Cardiac fibroblast (primary cell): ENCODE data around the gene TRIM65.

Experiments used
- DNase-seq, 2 donors: peaks; one replicate each; pipeline versions ENCODE4 v3.0.0 to v3.0.0-alpha.2; 2010; ENCODE audit warnings: low read depth in 2 of 2
- H3K4me3 ChIP-seq, 2 donors: replicated peaks in 1 of 2; 1 replicate in 1 of 2; 2 replicates in 1 of 2; pipeline ENCODE4 v1.5.1; 2011; ENCODE audit warnings: low read depth in 2 of 2, low read length in 2 of 2, mild to moderate bottlenecking in 2 of 2, moderate library complexity in 1 of 2
- TF ChIP-seq, protein P1 (sequence below): IDR thresholded peaks from one replicate; pipeline ENCODE4 v1.5.1; 2011; ENCODE audit warnings: low read depth, mild to moderate bottlenecking, low read length, inconsistent platforms

TRIM65 gene

DNA sequence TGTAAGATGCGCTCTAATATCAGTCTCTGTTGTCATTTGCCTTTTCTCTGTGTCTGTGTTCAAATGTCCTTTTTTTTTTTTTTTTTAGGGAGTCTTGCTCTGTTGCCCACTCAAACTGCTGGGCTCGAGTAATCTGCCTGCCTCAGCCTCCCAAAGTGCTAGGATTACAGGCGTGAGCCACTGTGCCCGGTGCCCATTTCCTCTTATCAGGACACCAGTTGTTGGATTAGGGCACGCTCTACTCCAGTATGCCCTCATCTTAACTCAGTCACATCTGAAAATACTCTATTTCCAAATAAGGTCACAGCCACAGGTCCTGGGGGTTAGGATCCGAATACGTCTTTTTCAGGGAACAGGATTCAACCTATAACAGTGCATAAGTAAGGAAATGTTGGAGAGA lies 16.5 kb downstream of the TRIM65 start:
- H3K4me3 ChIP-seq = no peak overlapping the region
- TF ChIP-seq, protein P1, sequence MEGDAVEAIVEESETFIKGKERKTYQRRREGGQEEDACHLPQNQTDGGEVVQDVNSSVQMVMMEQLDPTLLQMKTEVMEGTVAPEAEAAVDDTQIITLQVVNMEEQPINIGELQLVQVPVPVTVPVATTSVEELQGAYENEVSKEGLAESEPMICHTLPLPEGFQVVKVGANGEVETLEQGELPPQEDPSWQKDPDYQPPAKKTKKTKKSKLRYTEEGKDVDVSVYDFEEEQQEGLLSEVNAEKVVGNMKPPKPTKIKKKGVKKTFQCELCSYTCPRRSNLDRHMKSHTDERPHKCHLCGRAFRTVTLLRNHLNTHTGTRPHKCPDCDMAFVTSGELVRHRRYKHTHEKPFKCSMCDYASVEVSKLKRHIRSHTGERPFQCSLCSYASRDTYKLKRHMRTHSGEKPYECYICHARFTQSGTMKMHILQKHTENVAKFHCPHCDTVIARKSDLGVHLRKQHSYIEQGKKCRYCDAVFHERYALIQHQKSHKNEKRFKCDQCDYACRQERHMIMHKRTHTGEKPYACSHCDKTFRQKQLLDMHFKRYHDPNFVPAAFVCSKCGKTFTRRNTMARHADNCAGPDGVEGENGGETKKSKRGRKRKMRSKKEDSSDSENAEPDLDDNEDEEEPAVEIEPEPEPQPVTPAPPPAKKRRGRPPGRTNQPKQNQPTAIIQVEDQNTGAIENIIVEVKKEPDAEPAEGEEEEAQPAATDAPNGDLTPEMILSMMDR = no peak
- no peak for DNase-seq

DNA sequence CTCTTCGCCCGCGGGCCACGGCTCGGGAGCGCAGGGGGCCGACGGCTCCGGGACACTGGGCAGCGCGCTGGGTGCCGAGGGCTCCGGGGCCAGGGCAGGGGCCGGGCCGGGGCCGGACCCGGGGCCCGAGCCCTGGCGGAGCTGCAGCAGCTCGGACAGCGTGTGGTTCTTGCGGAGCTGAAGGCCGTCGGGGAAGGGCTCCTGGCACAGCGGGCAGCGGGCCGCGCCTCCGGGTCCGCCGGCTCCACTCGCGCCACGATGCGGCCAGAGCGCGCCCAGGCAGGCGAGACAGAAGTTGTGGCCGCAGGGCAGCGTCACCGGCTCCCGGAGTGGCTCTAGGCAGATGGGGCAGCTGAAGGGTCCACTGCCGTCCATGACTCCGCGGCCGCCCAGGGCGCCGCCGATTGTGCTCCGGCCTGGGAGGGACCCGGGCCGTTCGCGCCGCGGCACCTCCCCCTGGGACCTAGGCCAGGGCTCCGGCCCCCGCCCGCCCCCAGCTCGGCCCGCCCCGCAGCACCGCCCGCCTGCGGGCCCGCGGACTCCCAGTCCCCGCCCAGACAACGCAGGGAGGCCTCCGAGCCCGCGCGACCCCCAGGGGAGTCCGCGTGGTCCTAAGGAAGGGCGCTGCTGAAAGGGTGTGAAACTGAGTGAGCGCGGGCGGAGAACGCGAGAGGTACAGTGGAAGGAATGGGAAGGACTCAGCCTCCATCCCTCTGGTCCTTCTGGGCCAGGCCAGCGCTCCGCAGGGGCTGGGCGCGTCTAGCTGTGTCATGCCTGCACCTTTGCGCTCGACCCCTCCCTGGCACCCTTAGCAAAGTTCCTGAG lies 18.4 kb downstream of the TRIM65 start, which contains the start of gene TRIM47:
Gene TRIM47, minus strand, starts transcription at position 408 of the 825 bp plus-strand sequence. Its CDS starts 33 bp downstream, at position 375.
- DNase-seq = peak; percentile 66 to 88
- peak within 1 kb of the TSS; percentile 73 to 81 for H3K4me3 ChIP-seq
- TF ChIP-seq, protein P1 = peak; percentile 23

DNA sequence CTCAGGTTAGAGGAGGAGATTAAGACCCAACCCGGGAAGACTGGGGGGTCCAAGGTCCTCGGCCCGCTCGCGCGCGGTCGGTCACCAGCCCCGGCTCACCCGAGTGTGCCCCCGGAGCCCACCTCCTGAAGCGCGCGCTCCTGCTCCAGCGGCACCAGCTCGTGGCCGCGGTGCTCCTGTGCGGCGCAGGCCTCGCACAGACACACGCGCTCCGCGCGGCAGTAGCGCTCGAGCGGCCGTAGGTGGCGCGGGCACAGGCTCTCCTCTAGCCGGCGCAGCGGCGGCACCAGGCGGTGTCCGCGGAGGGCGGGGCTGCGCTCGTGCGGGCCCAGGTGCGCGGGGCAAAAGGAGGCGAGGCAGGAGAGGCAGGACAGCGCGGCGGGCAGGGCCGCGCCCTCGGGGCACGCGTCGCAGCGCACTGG lies 19.0 kb downstream of the TRIM65 start:
- H3K4me3 ChIP-seq = peak overlapping the region; percentile 73 to 81
- peak; percentile 74 to 75 for DNase-seq
- TF ChIP-seq, protein P1 = peak; percentile 29

DNA sequence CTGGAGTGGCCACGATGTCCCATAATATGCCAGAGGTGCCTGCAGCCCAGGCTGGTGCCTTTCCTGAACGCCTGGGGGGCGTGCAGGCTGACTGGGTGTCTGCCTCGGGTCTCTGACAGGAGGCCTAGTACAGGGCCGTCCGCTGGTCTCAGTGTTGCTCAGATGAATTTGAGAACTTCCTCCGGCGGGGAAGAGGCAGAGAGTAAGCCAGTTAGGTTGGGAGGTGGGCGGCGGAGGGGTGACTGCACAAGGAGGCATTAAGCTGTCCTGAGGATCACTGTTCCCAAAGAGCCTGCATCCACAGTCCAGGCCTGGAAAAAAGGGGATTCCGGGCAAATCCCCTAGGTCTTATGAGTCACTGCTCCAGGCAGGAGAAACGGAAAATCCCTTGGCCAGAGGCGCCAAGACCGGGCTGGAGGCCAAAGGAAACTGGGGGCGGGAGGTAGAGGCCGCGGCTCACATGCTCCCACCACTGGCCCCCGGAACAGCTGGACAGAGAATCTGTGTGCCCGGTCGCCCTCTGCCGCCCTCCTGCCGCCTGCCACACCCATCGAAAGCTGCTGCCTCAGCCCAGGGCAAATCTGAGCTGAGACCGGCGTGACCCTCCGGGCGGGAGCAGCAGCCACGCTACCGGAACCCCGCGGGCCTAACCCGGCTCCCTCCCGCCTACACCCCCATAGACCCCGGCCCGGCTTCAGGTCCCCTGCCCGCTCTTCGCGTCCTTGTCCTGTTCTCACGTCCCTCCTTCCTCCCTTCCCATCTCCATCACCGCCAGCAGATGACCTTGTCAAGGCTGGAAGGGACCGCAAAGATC lies 19.6 kb downstream of the TRIM65 start:
- peak overlapping the region; percentile 73 to 81 for H3K4me3 ChIP-seq
- TF ChIP-seq, protein P1 = no peak
- DNase-seq = peak; percentile 97 to 98

DNA sequence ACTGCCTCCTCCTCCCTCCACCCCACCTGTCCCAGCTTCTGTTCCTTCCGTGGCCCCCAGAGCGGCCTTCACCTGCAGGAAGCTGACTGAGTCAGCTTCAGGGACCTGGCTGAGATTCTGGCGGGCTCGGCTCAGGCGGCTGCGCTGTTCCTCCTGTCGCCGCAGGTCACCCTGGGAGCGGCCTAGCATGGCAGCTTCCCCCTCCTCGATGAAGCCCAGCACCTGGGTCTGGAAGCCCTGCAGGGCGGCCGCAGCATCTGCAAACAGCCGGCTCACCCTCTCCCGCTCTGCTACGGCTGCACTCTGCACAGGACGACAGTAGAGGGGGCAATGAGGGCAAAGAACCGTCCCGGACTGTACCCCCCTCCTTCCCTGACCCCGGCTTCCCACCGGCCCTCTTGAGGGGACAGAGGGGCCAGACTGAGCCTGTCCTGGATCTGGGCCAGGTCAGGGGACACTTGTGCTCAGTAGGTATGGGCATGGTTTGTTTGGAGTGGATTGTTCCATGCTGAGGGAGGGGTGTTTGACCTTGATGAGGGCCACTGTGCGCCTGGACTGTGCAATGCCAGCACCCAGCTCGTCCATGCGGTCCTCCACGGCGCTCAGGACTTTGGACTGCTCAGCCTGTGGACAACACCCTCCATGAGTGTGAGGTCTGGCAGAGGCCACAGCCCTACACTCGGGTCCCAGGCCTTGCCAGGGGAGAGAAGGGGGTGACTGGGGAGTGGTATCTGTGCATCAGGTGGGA lies 20.4 kb downstream of the TRIM65 start:
- TF ChIP-seq, protein P1 = no peak
- H3K4me3 ChIP-seq = peak overlapping the region; percentile 73 to 81
- DNase-seq = peak in 1 of 2 donors; percentile 24

DNA sequence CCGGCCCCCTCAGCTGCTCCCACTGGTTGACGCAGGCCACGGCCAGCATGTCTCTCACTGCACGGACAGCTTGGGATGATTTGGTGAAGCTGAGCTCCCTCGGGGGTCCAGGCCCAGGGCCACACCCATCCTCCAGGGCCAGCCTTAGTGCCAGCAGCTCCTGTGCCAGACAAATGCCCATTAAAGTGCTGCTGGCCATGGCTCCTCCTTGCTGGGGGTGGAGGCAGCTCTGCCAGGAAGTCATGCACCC lies 20.9 kb downstream of the TRIM65 start:
- peak overlapping the region in 1 of 2 donors; percentile 9 for H3K4me3 ChIP-seq
- TF ChIP-seq, protein P1 = no peak
- DNase-seq = peak in 1 of 2 donors; percentile 39
